ENCODE measurements around the gene WWOX.
"Not testable (repeated sequence)": the region's sequence is repeated elsewhere in the genome, so short reads cannot be mapped to it uniquely, and the experiment has no call there.

WWOX gene

GRCh38 chr16:79041206-79041605 lies 941.8 kb downstream of the WWOX start:
- H3K36me3 ChIP-seq (ENCODE audit: control insufficient read depth, low read depth, low read length): no peaks in the 10 kb centered on the region
- H3K4me3 ChIP-seq (ENCODE audit: low read length): no peak overlapping the region
- no peak overlapping the region for H3K27ac ChIP-seq (ENCODE audit: low read length)
- H3K9ac ChIP-seq (ENCODE audit: low read length): no peak overlapping the region
- H3K27me3 ChIP-seq (ENCODE audit: control insufficient read depth, insufficient read depth, low read length): no peaks in the 10 kb centered on the region
- H3K4me1 ChIP-seq (ENCODE audit: control insufficient read depth, low read depth, low read length): no peaks in the 10 kb centered on the region
- no peaks in the 10 kb centered on the region for H3K9me3 ChIP-seq (ENCODE audit: control insufficient read depth, low read depth, low read length)

DNA sequence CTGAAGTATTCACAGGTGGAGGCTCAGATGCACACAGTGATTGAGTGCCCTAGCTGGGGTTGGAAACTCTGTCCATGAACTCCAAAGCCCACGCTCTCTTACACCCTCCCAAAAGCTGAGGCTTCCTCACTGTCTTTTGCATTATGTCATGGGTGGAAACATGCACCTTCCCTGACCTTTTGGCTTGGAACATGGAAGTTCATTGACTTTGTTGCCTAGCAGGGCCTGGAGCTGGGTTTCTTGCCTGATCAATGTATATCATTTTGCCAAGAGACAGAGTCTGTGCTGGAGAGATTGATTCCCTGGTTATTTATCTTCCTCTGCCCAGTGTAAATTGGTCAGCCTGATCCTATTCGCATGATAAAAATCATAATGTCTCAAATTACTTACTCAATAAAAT lies 942.7 kb downstream of the WWOX start:
- Histone ChIP-seq H3K4me3 (ENCODE audit: low read length) (no peak overlapping the region), H3K27me3 (ENCODE audit: control insufficient read depth, insufficient read depth, low read length) (no peaks in the 10 kb centered on the region), H3K9ac (ENCODE audit: low read length) (no peak overlapping the region), H3K36me3 (ENCODE audit: control insufficient read depth, low read depth, low read length) (no peaks in the 10 kb centered on the region), H3K27ac (ENCODE audit: low read length) (no peak overlapping the region), H3K9me3 (ENCODE audit: control insufficient read depth, low read depth, low read length) (no peaks in the 10 kb centered on the region), H3K4me1 (ENCODE audit: control insufficient read depth, low read depth, low read length) (peaks cover 6% of the 10 kb centered on the region)

DNA sequence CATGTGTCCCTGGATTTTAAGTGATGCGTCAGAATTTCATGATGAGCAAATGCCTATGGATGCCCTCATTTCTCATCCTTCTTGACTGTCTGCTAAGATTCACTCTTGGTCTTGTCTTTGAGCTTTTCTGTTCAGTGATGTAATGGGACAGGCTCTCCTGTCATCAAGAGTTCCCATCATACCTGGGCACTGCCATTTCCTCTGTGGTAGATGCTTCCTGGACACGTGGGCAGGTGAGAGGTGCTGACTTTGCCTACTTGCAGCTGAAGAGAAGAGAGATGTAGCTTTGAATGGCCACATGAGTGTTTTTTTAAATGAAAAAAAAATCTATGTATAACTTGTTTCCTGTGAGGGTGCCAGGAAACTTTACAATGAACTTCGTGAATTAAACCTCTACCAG lies 943.4 kb downstream of the WWOX start:
- Histone ChIP-seq H3K4me1 (ENCODE audit: control insufficient read depth, low read depth, low read length) (peaks cover 6% of the 10 kb centered on the region), H3K9me3 (ENCODE audit: control insufficient read depth, low read depth, low read length) (no peaks in the 10 kb centered on the region), H3K27ac (ENCODE audit: low read length) (no peak overlapping the region), H3K27me3 (ENCODE audit: control insufficient read depth, insufficient read depth, low read length) (no peaks in the 10 kb centered on the region), H3K36me3 (ENCODE audit: control insufficient read depth, low read depth, low read length) (no peaks in the 10 kb centered on the region), H3K9ac (ENCODE audit: low read length) (no peak overlapping the region), H3K4me3 (ENCODE audit: low read length) (no peak overlapping the region)

GRCh38 chr16:79045191-79045590 lies 945.7 kb downstream of the WWOX start:
- Histone ChIP-seq H3K27ac (ENCODE audit: low read length) (no peak overlapping the region), H3K4me1 (ENCODE audit: control insufficient read depth, low read depth, low read length) (peaks cover 6% of the 10 kb centered on the region), H3K36me3 (ENCODE audit: control insufficient read depth, low read depth, low read length) (no peaks in the 10 kb centered on the region), H3K9ac (ENCODE audit: low read length) (no peak overlapping the region), H3K27me3 (ENCODE audit: control insufficient read depth, insufficient read depth, low read length) (no peaks in the 10 kb centered on the region), H3K9me3 (ENCODE audit: control insufficient read depth, low read depth, low read length) (no peaks in the 10 kb centered on the region), H3K4me3 (ENCODE audit: low read length) (no peak overlapping the region)

DNA sequence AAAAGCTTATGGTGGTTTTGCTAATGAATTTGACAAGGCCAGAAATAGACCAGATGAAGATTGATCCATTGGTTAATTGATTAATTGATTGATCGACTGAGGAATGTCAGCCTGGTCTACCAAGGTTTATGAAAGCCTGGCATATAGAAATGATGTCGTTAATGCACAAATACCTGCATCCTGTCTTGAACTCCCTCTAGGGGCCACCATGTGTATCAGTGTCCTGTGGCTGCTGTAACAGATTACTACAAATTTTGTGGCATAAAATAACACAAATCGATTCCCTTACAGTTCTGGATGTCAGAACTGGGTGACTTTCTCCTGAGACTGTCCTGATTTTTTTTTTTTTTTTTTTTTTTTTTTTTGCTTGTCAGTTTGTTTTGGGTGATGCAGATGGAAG lies 947.9 kb downstream of the WWOX start:
- no peak overlapping the region for H3K9ac ChIP-seq (ENCODE audit: low read length)

GRCh38 chr16:79049040-79049439 lies 949.6 kb downstream of the WWOX start:
- H3K27me3 ChIP-seq (ENCODE audit: control insufficient read depth, insufficient read depth, low read length): no peaks in the 10 kb centered on the region
- no peak overlapping the region for H3K4me3 ChIP-seq (ENCODE audit: low read length)
- no peak overlapping the region for H3K27ac ChIP-seq (ENCODE audit: low read length)
- H3K4me1 ChIP-seq (ENCODE audit: control insufficient read depth, low read depth, low read length): peaks cover 16% of the 10 kb centered on the region
- H3K9ac ChIP-seq (ENCODE audit: low read length): no peak overlapping the region
- H3K36me3 ChIP-seq (ENCODE audit: control insufficient read depth, low read depth, low read length): no peaks in the 10 kb centered on the region
- H3K9me3 ChIP-seq (ENCODE audit: control insufficient read depth, low read depth, low read length): no peaks in the 10 kb centered on the region

More for the DNA sequence above, 947.9 kb downstream of the WWOX start:
- H3K27ac ChIP-seq (ENCODE audit: low read length): no peak overlapping the region
- H3K4me1 ChIP-seq (ENCODE audit: control insufficient read depth, low read depth, low read length): peaks cover 6% of the 10 kb centered on the region
- H3K9me3 ChIP-seq (ENCODE audit: control insufficient read depth, low read depth, low read length): no peaks in the 10 kb centered on the region
- no peaks in the 10 kb centered on the region for H3K27me3 ChIP-seq (ENCODE audit: control insufficient read depth, insufficient read depth, low read length)
- H3K36me3 ChIP-seq (ENCODE audit: control insufficient read depth, low read depth, low read length): no peaks in the 10 kb centered on the region
- no peak overlapping the region for H3K4me3 ChIP-seq (ENCODE audit: low read length)

GRCh38 chr16:79050063-79050462 lies 950.6 kb downstream of the WWOX start:
- Histone ChIP-seq H3K4me3 (ENCODE audit: low read length) (no peak overlapping the region), H3K9ac (ENCODE audit: low read length) (no peak overlapping the region), H3K4me1 (ENCODE audit: control insufficient read depth, low read depth, low read length) (peaks cover 26% of the 10 kb centered on the region), H3K27me3 (ENCODE audit: control insufficient read depth, insufficient read depth, low read length) (no peaks in the 10 kb centered on the region), H3K27ac (ENCODE audit: low read length) (no peak overlapping the region), H3K36me3 (ENCODE audit: control insufficient read depth, low read depth, low read length) (no peaks in the 10 kb centered on the region), H3K9me3 (ENCODE audit: control insufficient read depth, low read depth, low read length) (no peaks in the 10 kb centered on the region)

GRCh38 chr16:79051313-79051712 lies 951.9 kb downstream of the WWOX start:
- H3K9ac ChIP-seq (ENCODE audit: low read length): no peak overlapping the region
- no peaks in the 10 kb centered on the region for H3K36me3 ChIP-seq (ENCODE audit: control insufficient read depth, low read depth, low read length)
- peaks cover 28% of the 10 kb centered on the region for H3K4me1 ChIP-seq (ENCODE audit: control insufficient read depth, low read depth, low read length)
- H3K27ac ChIP-seq (ENCODE audit: low read length): no peak overlapping the region
- no peak overlapping the region for H3K4me3 ChIP-seq (ENCODE audit: low read length)
- H3K9me3 ChIP-seq (ENCODE audit: control insufficient read depth, low read depth, low read length): no peaks in the 10 kb centered on the region
- no peaks in the 10 kb centered on the region for H3K27me3 ChIP-seq (ENCODE audit: control insufficient read depth, insufficient read depth, low read length)

DNA sequence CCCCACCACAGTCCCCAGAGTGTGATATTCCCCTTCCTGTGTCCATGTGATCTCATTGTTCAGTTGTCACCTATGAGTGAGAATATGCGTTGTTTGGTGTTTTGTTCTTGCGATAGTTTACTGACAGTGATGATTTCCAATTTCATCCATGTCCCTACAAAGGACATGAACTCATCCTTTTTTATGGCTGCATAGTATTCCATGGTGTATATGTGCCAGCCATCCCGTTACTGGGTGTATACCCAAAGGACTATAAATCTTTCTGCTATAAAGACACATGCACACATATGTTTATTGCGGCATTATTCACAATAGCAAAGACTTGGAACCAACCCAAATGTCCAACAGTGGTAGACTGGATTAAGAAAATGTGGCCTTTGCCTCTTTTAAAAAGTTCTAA lies 952.7 kb downstream of the WWOX start:
- not testable (repeated sequence) for H3K9me3 ChIP-seq (ENCODE audit: control insufficient read depth, low read depth, low read length); H3K27me3 ChIP-seq (ENCODE audit: control insufficient read depth, insufficient read depth, low read length); H3K27ac ChIP-seq (ENCODE audit: low read length)

GRCh38 chr16:79053577-79053976 lies 954.1 kb downstream of the WWOX start:
- peak overlapping the region; percentile 4 for H3K4me3 ChIP-seq (ENCODE audit: low read length)
- H3K9ac ChIP-seq (ENCODE audit: low read length): no peak overlapping the region
- H3K27me3 ChIP-seq (ENCODE audit: control insufficient read depth, insufficient read depth, low read length): no peaks in the 10 kb centered on the region
- no peaks in the 10 kb centered on the region for H3K36me3 ChIP-seq (ENCODE audit: control insufficient read depth, low read depth, low read length)
- no peak overlapping the region for H3K27ac ChIP-seq (ENCODE audit: low read length)
- H3K4me1 ChIP-seq (ENCODE audit: control insufficient read depth, low read depth, low read length): peaks cover 22% of the 10 kb centered on the region
- no peaks in the 10 kb centered on the region for H3K9me3 ChIP-seq (ENCODE audit: control insufficient read depth, low read depth, low read length)

More for the DNA sequence above, 952.7 kb downstream of the WWOX start:
- not testable (repeated sequence) for H3K4me3 ChIP-seq (ENCODE audit: low read length); H3K9ac ChIP-seq (ENCODE audit: low read length); H3K36me3 ChIP-seq (ENCODE audit: control insufficient read depth, low read depth, low read length)
- H3K4me1 ChIP-seq (ENCODE audit: control insufficient read depth, low read depth, low read length): peaks cover 22% of the 10 kb centered on the region

DNA sequence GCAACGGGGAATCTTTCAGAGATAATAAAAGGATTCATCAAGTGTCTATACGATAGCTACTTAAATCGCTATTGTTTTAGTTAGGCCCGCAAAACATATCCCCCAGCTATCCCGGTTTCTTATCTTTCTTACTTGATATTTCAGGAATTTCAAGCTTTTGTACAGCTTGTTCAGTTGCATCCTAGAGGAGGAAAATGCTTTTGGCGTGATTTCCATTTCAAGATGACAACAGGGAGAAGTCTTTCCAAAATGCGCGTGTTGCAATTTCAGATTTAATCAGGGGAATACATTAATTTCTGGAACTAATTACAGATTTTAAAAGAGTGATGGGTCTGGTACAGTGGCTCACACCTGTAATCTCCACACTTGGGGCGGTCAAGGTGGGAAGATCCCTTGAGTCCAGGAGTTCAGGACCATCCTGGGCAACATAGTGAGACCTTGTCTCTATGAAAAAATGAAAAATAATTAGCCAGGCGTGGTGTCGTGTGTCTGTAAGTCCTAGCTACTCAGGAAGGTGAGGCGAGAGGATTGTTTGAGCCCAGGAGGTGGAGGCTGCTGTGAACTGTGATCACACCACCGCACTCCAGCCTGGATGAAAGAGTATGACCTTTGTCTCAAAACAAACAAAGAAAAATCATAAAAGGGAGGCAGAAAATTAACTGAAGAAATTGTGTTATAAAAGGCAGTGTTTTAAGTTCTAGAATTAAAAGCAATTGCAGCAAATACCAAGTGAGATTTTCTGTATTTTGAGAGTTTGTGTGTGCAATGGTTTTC lies 954.9 kb downstream of the WWOX start:
- no peaks in the 10 kb centered on the region for H3K36me3 ChIP-seq (ENCODE audit: control insufficient read depth, low read depth, low read length)
- H3K27me3 ChIP-seq (ENCODE audit: control insufficient read depth, insufficient read depth, low read length): no peaks in the 10 kb centered on the region
- no peak overlapping the region for H3K27ac ChIP-seq (ENCODE audit: low read length)
- H3K4me1 ChIP-seq (ENCODE audit: control insufficient read depth, low read depth, low read length): peaks cover 22% of the 10 kb centered on the region
- H3K4me3 ChIP-seq (ENCODE audit: low read length): no peak overlapping the region
- no peaks in the 10 kb centered on the region for H3K9me3 ChIP-seq (ENCODE audit: control insufficient read depth, low read depth, low read length)
- H3K9ac ChIP-seq (ENCODE audit: low read length): no peak overlapping the region

DNA sequence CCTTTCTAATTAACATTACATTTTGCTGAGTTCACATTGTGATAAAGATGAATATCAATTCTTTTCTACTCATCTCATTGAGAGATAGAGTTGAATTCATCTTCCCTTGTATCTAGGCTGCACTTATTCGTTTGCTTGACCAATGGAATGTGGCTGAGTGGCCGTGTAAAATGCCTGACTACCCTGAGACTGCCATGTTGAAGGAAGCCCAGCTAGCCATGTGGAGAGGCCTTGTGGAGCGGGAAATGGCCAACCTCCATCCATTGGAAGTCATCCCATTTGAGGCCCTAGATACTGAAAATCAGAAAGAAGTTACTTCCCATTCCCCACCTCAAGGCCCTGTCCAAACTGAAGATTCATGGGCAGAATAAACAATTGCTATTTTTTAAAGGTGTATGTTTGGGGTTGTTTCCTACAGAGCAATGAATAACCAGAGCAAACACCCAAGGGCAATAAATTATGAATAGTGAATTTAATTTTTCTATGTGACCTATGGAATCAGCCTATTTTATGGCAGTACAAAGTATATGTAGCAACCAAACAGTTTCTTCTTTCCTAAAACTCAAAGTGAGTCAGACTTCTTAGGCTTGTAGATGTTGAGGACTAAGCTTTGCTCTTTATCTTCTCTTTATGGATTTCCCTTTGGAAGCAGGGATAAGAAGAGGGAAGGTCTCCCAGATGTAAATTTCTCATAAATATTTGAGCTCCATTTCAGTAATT lies 956.0 kb downstream of the WWOX start:
- no peaks in the 10 kb centered on the region for H3K36me3 ChIP-seq (ENCODE audit: control insufficient read depth, low read depth, low read length)
- no peaks in the 10 kb centered on the region for H3K27me3 ChIP-seq (ENCODE audit: control insufficient read depth, insufficient read depth, low read length)
- H3K9ac ChIP-seq (ENCODE audit: low read length): no peak overlapping the region
- H3K4me1 ChIP-seq (ENCODE audit: control insufficient read depth, low read depth, low read length): peaks cover 22% of the 10 kb centered on the region
- no peak overlapping the region for H3K27ac ChIP-seq (ENCODE audit: low read length)
- H3K4me3 ChIP-seq (ENCODE audit: low read length): no peak overlapping the region
- H3K9me3 ChIP-seq (ENCODE audit: control insufficient read depth, low read depth, low read length): no peaks in the 10 kb centered on the region

All from iPS-18a (cell line).